ENCODE results near the gene MYZAP. TPM values are rescaled to one million over a fixed set of nuclear protein-coding genes. Genes with fewer than 3 reads are reported as not detected.

MYZAP gene
- total and polyA plus RNA-seq, 10 of the 15 experiments (the other 5 are each of a cell fraction or from before 2014, with no cell fraction given): not detected

DNA sequence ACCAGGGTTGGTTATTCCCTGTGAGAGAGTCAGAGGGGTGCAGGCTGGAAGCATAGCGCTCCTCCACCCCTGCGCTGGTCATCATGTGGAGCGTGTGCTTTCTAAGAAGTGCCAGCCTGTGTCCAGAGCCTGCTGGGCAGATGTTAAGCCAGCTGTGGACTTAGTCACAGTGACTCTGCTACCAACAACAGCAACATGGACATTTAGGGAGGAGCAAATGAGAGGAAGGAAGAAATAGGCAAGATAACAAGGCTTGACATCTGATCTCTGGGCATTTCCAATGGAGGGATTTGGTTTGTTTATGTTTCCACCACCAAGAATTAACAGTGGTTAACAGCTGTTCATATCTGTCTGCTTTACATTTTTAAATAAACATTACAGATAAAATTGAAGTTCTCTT is 36.4 kb upstream of the MYZAP start:
- RAD21 ChIA-PET (ENCODE audit: unreplicated experiment): no interaction called here
- no peak for DNase-seq (ENCODE audit: low read depth, low spot score)
- no peaks in the 10 kb centered on the region for H3K79me2 ChIP-seq (ENCODE audit: control insufficient read depth, insufficient read depth, low read length)
- BruUV-seq (replicated peaks): no TSS peak
- intact Hi-C loops (cut with micrococcal nuclease; ENCODE audit: unreplicated experiment) (no loop called here), in situ Hi-C loops (cut with MboI) (no loop called here)
- 94% methylated on average over 3 of the region's 3 CpGs for WGBS (ENCODE audit: insufficient coverage, insufficient replicate concordance, low lambda C conversion rate, missing lambda C conversion rate)
- TF ChIP-seq STAT3 (IDR thresholded peaks at IDR 0.05; ENCODE audit: low read depth, low read length) (no peak), ATF7 (IDR thresholded peaks at IDR 0.05; ENCODE audit: low read depth) (no peak), NR2C2 (IDR thresholded peaks at IDR 0.05; ENCODE audit: borderline replicate concordance, control insufficient read depth, insufficient read length, low read depth) (no peak), SMARCA5 (IDR thresholded peaks at IDR 0.05) (no peak), RELA (IDR thresholded peaks at IDR 0.05; ENCODE audit: borderline replicate concordance, partially characterized antibody) (no peak), ZNF24 (IDR thresholded peaks at IDR 0.05) (no peak), SRF (IDR thresholded peaks at IDR 0.05; ENCODE audit: low read depth in 2 of 2, low read length in 2 of 2) (no peak), TCF7 (IDR thresholded peaks at IDR 0.05; ENCODE audit: borderline replicate concordance) (no peak), SIN3A (IDR thresholded peaks at IDR 0.05; ENCODE audit: low read depth, low read length) (no peak), JUNB (IDR thresholded peaks at IDR 0.05) (no peak)
- TF ChIP-seq, protein P1, sequence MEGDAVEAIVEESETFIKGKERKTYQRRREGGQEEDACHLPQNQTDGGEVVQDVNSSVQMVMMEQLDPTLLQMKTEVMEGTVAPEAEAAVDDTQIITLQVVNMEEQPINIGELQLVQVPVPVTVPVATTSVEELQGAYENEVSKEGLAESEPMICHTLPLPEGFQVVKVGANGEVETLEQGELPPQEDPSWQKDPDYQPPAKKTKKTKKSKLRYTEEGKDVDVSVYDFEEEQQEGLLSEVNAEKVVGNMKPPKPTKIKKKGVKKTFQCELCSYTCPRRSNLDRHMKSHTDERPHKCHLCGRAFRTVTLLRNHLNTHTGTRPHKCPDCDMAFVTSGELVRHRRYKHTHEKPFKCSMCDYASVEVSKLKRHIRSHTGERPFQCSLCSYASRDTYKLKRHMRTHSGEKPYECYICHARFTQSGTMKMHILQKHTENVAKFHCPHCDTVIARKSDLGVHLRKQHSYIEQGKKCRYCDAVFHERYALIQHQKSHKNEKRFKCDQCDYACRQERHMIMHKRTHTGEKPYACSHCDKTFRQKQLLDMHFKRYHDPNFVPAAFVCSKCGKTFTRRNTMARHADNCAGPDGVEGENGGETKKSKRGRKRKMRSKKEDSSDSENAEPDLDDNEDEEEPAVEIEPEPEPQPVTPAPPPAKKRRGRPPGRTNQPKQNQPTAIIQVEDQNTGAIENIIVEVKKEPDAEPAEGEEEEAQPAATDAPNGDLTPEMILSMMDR (IDR thresholded peaks at IDR 0.05 in 2 of 3, conservative IDR thresholded peaks at IDR 0.05 in 1 of 3; ENCODE audit: control insufficient read depth in 2 of 3, extremely low read depth in 1 of 3, insufficient read depth in 1 of 3, low read depth in 3 of 3, low read length in 3 of 3): no peak
- TF ChIP-seq, protein P2, sequence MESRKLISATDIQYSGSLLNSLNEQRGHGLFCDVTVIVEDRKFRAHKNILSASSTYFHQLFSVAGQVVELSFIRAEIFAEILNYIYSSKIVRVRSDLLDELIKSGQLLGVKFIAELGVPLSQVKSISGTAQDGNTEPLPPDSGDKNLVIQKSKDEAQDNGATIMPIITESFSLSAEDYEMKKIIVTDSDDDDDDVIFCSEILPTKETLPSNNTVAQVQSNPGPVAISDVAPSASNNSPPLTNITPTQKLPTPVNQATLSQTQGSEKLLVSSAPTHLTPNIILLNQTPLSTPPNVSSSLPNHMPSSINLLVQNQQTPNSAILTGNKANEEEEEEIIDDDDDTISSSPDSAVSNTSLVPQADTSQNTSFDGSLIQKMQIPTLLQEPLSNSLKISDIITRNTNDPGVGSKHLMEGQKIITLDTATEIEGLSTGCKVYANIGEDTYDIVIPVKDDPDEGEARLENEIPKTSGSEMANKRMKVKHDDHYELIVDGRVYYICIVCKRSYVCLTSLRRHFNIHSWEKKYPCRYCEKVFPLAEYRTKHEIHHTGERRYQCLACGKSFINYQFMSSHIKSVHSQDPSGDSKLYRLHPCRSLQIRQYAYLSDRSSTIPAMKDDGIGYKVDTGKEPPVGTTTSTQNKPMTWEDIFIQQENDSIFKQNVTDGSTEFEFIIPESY (IDR thresholded peaks at IDR 0.05): no peak
- TF ChIP-seq, protein P3, sequence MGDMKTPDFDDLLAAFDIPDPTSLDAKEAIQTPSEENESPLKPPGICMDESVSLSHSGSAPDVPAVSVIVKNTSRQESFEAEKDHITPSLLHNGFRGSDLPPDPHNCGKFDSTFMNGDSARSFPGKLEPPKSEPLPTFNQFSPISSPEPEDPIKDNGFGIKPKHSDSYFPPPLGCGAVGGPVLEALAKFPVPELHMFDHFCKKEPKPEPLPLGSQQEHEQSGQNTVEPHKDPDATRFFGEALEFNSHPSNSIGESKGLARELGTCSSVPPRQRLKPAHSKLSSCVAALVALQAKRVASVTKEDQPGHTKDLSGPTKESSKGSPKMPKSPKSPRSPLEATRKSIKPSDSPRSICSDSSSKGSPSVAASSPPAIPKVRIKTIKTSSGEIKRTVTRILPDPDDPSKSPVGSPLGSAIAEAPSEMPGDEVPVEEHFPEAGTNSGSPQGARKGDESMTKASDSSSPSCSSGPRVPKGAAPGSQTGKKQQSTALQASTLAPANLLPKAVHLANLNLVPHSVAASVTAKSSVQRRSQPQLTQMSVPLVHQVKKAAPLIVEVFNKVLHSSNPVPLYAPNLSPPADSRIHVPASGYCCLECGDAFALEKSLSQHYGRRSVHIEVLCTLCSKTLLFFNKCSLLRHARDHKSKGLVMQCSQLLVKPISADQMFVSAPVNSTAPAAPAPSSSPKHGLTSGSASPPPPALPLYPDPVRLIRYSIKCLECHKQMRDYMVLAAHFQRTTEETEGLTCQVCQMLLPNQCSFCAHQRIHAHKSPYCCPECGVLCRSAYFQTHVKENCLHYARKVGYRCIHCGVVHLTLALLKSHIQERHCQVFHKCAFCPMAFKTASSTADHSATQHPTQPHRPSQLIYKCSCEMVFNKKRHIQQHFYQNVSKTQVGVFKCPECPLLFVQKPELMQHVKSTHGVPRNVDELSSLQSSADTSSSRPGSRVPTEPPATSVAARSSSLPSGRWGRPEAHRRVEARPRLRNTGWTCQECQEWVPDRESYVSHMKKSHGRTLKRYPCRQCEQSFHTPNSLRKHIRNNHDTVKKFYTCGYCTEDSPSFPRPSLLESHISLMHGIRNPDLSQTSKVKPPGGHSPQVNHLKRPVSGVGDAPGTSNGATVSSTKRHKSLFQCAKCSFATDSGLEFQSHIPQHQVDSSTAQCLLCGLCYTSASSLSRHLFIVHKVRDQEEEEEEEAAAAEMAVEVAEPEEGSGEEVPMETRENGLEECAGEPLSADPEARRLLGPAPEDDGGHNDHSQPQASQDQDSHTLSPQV (IDR thresholded peaks at IDR 0.05): no peak
- TF ChIP-seq, protein P4, sequence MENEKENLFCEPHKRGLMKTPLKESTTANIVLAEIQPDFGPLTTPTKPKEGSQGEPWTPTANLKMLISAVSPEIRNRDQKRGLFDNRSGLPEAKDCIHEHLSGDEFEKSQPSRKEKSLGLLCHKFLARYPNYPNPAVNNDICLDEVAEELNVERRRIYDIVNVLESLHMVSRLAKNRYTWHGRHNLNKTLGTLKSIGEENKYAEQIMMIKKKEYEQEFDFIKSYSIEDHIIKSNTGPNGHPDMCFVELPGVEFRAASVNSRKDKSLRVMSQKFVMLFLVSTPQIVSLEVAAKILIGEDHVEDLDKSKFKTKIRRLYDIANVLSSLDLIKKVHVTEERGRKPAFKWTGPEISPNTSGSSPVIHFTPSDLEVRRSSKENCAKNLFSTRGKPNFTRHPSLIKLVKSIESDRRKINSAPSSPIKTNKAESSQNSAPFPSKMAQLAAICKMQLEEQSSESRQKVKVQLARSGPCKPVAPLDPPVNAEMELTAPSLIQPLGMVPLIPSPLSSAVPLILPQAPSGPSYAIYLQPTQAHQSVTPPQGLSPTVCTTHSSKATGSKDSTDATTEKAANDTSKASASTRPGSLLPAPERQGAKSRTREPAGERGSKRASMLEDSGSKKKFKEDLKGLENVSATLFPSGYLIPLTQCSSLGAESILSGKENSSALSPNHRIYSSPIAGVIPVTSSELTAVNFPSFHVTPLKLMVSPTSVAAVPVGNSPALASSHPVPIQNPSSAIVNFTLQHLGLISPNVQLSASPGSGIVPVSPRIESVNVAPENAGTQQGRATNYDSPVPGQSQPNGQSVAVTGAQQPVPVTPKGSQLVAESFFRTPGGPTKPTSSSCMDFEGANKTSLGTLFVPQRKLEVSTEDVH (IDR thresholded peaks at IDR 0.05; ENCODE audit: low read depth, partially characterized antibody): no peak
- CTCF ChIA-PET: interaction anchor here (1.1 kb wide), 1 partner anchor 11 kb away, joined by 3 read pairs; no protein-coding TSS in a partner anchor
- no peak overlapping the region for H3K27ac ChIP-seq (ENCODE audit: control insufficient read depth, insufficient read depth)
- no peak overlapping the region for H3K9ac ChIP-seq (ENCODE audit: control insufficient read depth, insufficient read depth, low read length)
- POLR2A ChIA-PET: no interaction called here
- H3K4me3 ChIP-seq: no peak overlapping the region
- H4K20me1 ChIP-seq (ENCODE audit: control insufficient read depth, insufficient read depth): no peaks in the 10 kb centered on the region
- no peak for FAIRE-seq
- no peak overlapping the region for H2AFZ ChIP-seq (ENCODE audit: control insufficient read depth, low read depth, low read length)
- SMC1A ChIA-PET (ENCODE audit: uncharacterized antibody, unreplicated experiment): no interaction called here
- H3K4me1 ChIP-seq (ENCODE audit: control insufficient read depth, insufficient read depth, low read length): no peaks in the 10 kb centered on the region
- H3K9me3 ChIP-seq (replicated peaks; ENCODE audit: control insufficient read depth, insufficient read depth, low read length): no peaks in the 10 kb centered on the region; the same call in 2 of the 3 replicates
- no peak overlapping the region for H3K4me2 ChIP-seq (ENCODE audit: control insufficient read depth, insufficient read depth)
- peaks cover 0 to 2% of the 10 kb centered on the region in 2 experiments; a peak in 2 of 4 replicates for H3K27me3 ChIP-seq (replicated peaks in 1 of 2; ENCODE audit: control insufficient read depth in 2 of 2, insufficient read depth in 2 of 2, low read length in 1 of 2)
- no peak for ATAC-seq
- H3K36me3 ChIP-seq (ENCODE audit: control insufficient read depth in 2 of 2, insufficient read depth in 2 of 2, low read length in 1 of 2): no peaks in the 10 kb centered on the region

Measured in GM12878 (cell line).